Stimulated activated CD4-positive, alpha-beta T cell treated with anti-CD3 and anti-CD28 coated beads, Interleukin-1b, Interleukin-23, amount 100 ng/mL, for 1 hour (primary cell): ENCODE results near the gene PRRC2B.
"Not testable (repeated sequence)": the region's sequence is repeated elsewhere in the genome, so short reads cannot be mapped to it uniquely, and the experiment has no call there.

Source experiments
- DNase-seq, 2 donors: peaks; one replicate each; pipeline ENCODE4 v3.0.0-alpha.2; 2020; ENCODE audit warnings: low read depth in 2 of 2

Gene PRRC2B

GRCh38 chr9:131539223-131539923, 145.5 kb downstream of the PRRC2B start:
- no peak for DNase-seq

GRCh38 chr9:131543141-131543540, 149.3 kb downstream of the PRRC2B start:
- no peak for DNase-seq

- DNase-seq, result no peak
These were observed 151.3 kb downstream of the PRRC2B start, which contains the start of gene PRRT1B for GRCh38 chr9:131545003-131545785. Gene PRRT1B (plus strand): TSS chr9:131545523. CDS start chr9:131545616, 93 bp downstream.

GRCh38 chr9:131545786-131546335, 152.0 kb downstream of the PRRC2B start:
- DNase-seq, result no peak

GRCh38 chr9:131546336-131547084, 152.6 kb downstream of the PRRC2B start:
- no peak for DNase-seq

GRCh38 chr9:131549186-131549585, 155.3 kb downstream of the PRRC2B start:
- not testable (repeated sequence) for DNase-seq
